DOHH2 (cell line): ENCODE data around the gene SPR.
A peak's percentile ranks its signal among the peaks of the same experiment; 100 is the strongest.

Source experiments
- H3F3A ChIP-seq: fragments of 200-600 bp; sonication (generic), shearing (Covaris generic); 2 replicates; pipeline ENCODE4 v1.6.0; 2016; ENCODE audit warnings: antibody characterized with exemption, mild to moderate bottlenecking; ENCODE audit not compliant: control insufficient read depth, insufficient read depth
- H3K27ac ChIP-seq: fragments of 200-600 bp; sonication (generic); 2 replicates; pipeline ENCODE4 v1.5.1; 2014; ENCODE audit warnings: low read depth, mild to moderate bottlenecking, low read length, moderate library complexity
- H3K27me3 ChIP-seq: fragments of 200-600 bp; sonication (generic); 2 replicates; pipeline ENCODE4 v1.6.1; 2014; ENCODE audit warnings: mild to moderate bottlenecking, low read length, mixed read lengths; ENCODE audit not compliant: control insufficient read depth
- H3K36me3 ChIP-seq: fragments of 200-600 bp; sonication (generic); 2 replicates; pipeline ENCODE4 v1.6.1; 2014; ENCODE audit warnings: mild to moderate bottlenecking, low read length, moderate library complexity, mixed read lengths; ENCODE audit not compliant: control insufficient read depth
- H3K4me1 ChIP-seq: fragments of 200-600 bp; sonication (generic); 2 replicates; pipeline ENCODE4 v1.6.1; 2014; ENCODE audit warnings: mild to moderate bottlenecking, low read length, mixed read lengths; ENCODE audit not compliant: control insufficient read depth
- H3K4me2 ChIP-seq: fragments of 200-600 bp; sonication (generic); 2 replicates; pipeline ENCODE4 v1.6.0; 2014; ENCODE audit warnings: mild to moderate bottlenecking, low read length, moderate library complexity
- H3K4me3 ChIP-seq: fragments of 200-600 bp; sonication (generic); 2 replicates; pipeline ENCODE4 v1.5.1; 2014; ENCODE audit warnings: mild to moderate bottlenecking, low read length, mixed read lengths
- H3K79me2 ChIP-seq: fragments of 200-600 bp; sonication (generic); 2 replicates; pipeline ENCODE4 v1.6.1; 2014; ENCODE audit warnings: mild to moderate bottlenecking, low read length, mixed read lengths; ENCODE audit not compliant: control insufficient read depth
- H3K9me2 ChIP-seq: fragments of 200-600 bp; sonication (generic); replicated peaks from 2 replicates; pipeline ENCODE4 v1.6.1; 2014; ENCODE audit warnings: mild to moderate bottlenecking, low read length, mixed read lengths; ENCODE audit not compliant: control insufficient read depth
- H3K9me3 ChIP-seq: fragments of 200-600 bp; sonication (generic); 2 replicates; pipeline ENCODE4 v1.6.1; 2014; ENCODE audit warnings: antibody characterized with exemption, low read length, mixed read lengths; ENCODE audit not compliant: control insufficient read depth, insufficient read depth
- H4K20me1 ChIP-seq: fragments of 200-600 bp; sonication (generic); 2 replicates; pipeline ENCODE4 v1.6.0; 2014; ENCODE audit warnings: low read depth, mild to moderate bottlenecking, antibody characterized with exemption, low read length, moderate library complexity; ENCODE audit not compliant: control insufficient read depth, insufficient read depth
- CTCF ChIP-seq: fragments of 200-600 bp; sonication (generic); IDR thresholded peaks from one replicate; pipeline ENCODE4 v1.5.1; 2014; ENCODE audit warnings: antibody characterized with exemption, mild to moderate bottlenecking, low read depth, low read length; ENCODE audit not compliant: poor library complexity, severe bottlenecking
- EZH2phosphoT487 ChIP-seq: fragments of 200-600 bp; sonication (generic); IDR thresholded peaks from 2 replicates; pipeline ENCODE4 v1.6.1; 2017; ENCODE audit warnings: borderline replicate concordance, mild to moderate bottlenecking, antibody characterized with exemption, low read length, moderate library complexity, mixed read lengths

SPR gene

GRCh38 chr2:72933207-72933606, 46.0 kb downstream of the SPR start:
- H3K9me2 ChIP-seq = no peaks in the 10 kb centered on the region
- H3K4me3 ChIP-seq = no peak overlapping the region
- TF ChIP-seq CTCF (no peak), EZH2phosphoT487 (no peak)
- H3K27me3 ChIP-seq = peaks cover 24% of the 10 kb centered on the region
- no peaks in the 10 kb centered on the region for H3K9me3 ChIP-seq
- no peak overlapping the region for H3K4me2 ChIP-seq
- H4K20me1 ChIP-seq = no peaks in the 10 kb centered on the region
- H3K79me2 ChIP-seq = no peaks in the 10 kb centered on the region
- H3K27ac ChIP-seq = no peak overlapping the region
- H3K4me1 ChIP-seq = no peaks in the 10 kb centered on the region
- H3F3A ChIP-seq = no peaks in the 10 kb centered on the region
- no peaks in the 10 kb centered on the region for H3K36me3 ChIP-seq

GRCh38 chr2:72933646-72934151, 46.5 kb downstream of the SPR start:
- Histone ChIP-seq H3K9me3 (no peaks in the 10 kb centered on the region), H4K20me1 (no peaks in the 10 kb centered on the region), H3K4me2 (no peak overlapping the region), H3K4me3 (no peak overlapping the region), H3K36me3 (no peaks in the 10 kb centered on the region), H3K4me1 (no peaks in the 10 kb centered on the region), H3K27me3 (peaks cover 19% of the 10 kb centered on the region), H3K27ac (no peak overlapping the region), H3K9me2 (no peaks in the 10 kb centered on the region), H3K79me2 (no peaks in the 10 kb centered on the region), H3F3A (no peaks in the 10 kb centered on the region)
- TF ChIP-seq EZH2phosphoT487 (no peak), CTCF (no peak)

GRCh38 chr2:72934683-72935610, 47.7 kb downstream of the SPR start:
- H3K9me2 ChIP-seq = no peaks in the 10 kb centered on the region
- no peaks in the 10 kb centered on the region for H3K4me1 ChIP-seq
- no peaks in the 10 kb centered on the region for H4K20me1 ChIP-seq
- no peaks in the 10 kb centered on the region for H3F3A ChIP-seq
- H3K36me3 ChIP-seq = no peaks in the 10 kb centered on the region
- H3K4me3 ChIP-seq = no peak overlapping the region
- no peak for TF ChIP-seq EZH2phosphoT487
- peak; percentile 36 for TF ChIP-seq CTCF
- H3K4me2 ChIP-seq = no peak overlapping the region
- peaks cover 9% of the 10 kb centered on the region; the same call in 1 of the 2 replicates for H3K27me3 ChIP-seq
- no peaks in the 10 kb centered on the region for H3K79me2 ChIP-seq
- H3K27ac ChIP-seq = no peak overlapping the region
- H3K9me3 ChIP-seq = no peaks in the 10 kb centered on the region
